ENCODE measurements around the gene THEM4. TPM values are rescaled to one million over a fixed set of nuclear protein-coding genes. Genes with fewer than 3 reads are reported as not detected.
A peak's percentile ranks its signal among the peaks of the same experiment; 100 is the strongest.

THEM4 gene
- total RNA-seq, 1 experiment from 2014 or later = 87.8 TPM

GRCh38 chr1:151920149-151920548 lies 10.8 kb upstream of the THEM4 start:
- no peak overlapping the region for H2AFZ ChIP-seq (ENCODE audit: low read length)
- H3K27me3 ChIP-seq (ENCODE audit: low read length) = no peaks in the 10 kb centered on the region
- no peaks in the 10 kb centered on the region for H3K79me2 ChIP-seq (ENCODE audit: low read length)
- peak; percentile 93 for DNase-seq
- H3K9ac ChIP-seq (ENCODE audit: low read length) = peak overlapping the region; percentile 53
- H3K4me2 ChIP-seq (ENCODE audit: low read depth, low read length, poor library complexity, severe bottlenecking) = peak overlapping the region; percentile 65
- H4K20me1 ChIP-seq (ENCODE audit: insufficient read depth, low read depth, low read length) = no peaks in the 10 kb centered on the region
- no peaks in the 10 kb centered on the region for H3K9me2 ChIP-seq (replicated peaks; ENCODE audit: insufficient read depth, low read length)
- H3K27ac ChIP-seq (ENCODE audit: low read length) = peak overlapping the region; percentile 99
- H3K4me1 ChIP-seq (ENCODE audit: low read length) = peaks cover 55% of the 10 kb centered on the region
- no peaks in the 10 kb centered on the region for H3K9me3 ChIP-seq (ENCODE audit: low read length)
- H3K36me3 ChIP-seq (ENCODE audit: insufficient read depth, low read length) = no peaks in the 10 kb centered on the region
- H3K4me3 ChIP-seq (ENCODE audit: low read length) = peak overlapping the region; percentile 35

DNA sequence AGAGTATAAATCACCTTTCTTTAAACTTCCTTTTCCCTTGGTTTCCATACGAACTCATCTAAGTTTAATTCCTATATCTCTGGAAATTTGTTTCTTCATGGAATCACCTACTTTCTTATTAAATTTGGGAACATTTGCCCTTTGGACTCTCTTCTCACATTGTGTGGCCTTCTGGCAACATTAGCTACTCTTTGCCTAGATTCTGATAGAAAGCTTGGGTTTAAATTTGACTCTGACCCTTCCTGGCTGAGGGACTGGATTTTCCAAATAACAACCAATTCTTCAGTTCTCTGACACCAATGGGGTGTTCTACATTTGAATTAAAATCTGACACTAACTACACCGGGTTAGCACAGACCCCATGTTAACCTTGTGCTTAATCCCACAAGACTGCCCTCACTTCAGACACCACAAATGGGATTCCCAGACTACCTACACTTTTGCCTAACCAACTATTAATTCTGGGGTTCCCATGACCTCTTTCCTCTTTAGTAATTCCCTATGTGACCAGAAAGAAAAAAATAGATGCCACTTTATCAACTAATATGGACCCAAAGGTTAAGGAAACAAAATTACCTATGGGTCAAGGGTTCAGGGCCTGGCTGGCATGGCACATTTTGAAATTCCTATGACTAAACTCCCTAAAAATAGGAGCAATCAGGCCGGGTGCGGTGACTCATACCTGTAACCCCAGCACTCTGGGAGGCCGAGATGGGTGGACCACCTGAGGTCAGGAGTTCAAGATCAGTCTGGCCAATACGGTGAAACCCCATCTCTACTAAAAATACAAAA lies 9.7 kb upstream of the THEM4 start:
- no peaks in the 10 kb centered on the region for H3K36me3 ChIP-seq (ENCODE audit: insufficient read depth, low read length)
- peak; percentile 36 for DNase-seq
- H3K4me3 ChIP-seq (ENCODE audit: low read length) = no peak overlapping the region
- no peak overlapping the region for H2AFZ ChIP-seq (ENCODE audit: low read length)
- no peaks in the 10 kb centered on the region for H3K27me3 ChIP-seq (ENCODE audit: low read length)
- H3K9me2 ChIP-seq (replicated peaks; ENCODE audit: insufficient read depth, low read length) = no peaks in the 10 kb centered on the region
- peaks cover 59% of the 10 kb centered on the region for H3K4me1 ChIP-seq (ENCODE audit: low read length)
- no peaks in the 10 kb centered on the region for H4K20me1 ChIP-seq (ENCODE audit: insufficient read depth, low read depth, low read length)
- H3K4me2 ChIP-seq (ENCODE audit: low read depth, low read length, poor library complexity, severe bottlenecking) = no peak overlapping the region
- H3K79me2 ChIP-seq (ENCODE audit: low read length) = no peaks in the 10 kb centered on the region
- no peaks in the 10 kb centered on the region for H3K9me3 ChIP-seq (ENCODE audit: low read length)
- H3K9ac ChIP-seq (ENCODE audit: low read length) = no peak overlapping the region
- peak overlapping the region; percentile 99 for H3K27ac ChIP-seq (ENCODE audit: low read length)

DNA sequence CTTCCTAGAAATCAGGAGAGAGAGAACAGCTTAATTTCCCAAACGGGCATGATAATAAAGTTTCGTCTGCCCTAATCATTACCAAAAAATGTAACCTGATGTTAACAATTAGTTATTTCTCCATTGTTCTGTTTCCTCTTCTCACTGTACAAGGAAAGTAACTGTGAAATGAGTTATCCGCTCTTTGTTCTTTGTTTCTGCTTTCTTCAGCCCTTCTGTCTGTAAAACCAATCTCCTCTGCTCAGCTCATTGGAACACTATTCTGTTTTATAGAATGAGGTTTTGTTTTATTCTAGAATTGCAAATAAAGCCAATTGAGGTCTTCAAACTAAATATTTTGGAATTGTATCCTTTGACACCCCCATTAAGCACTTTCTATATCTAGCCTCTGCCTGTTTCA lies 8.8 kb upstream of the THEM4 start:
- Histone ChIP-seq H2AFZ (ENCODE audit: low read length) (no peak overlapping the region), H3K4me3 (ENCODE audit: low read length) (no peak overlapping the region), H3K9me2 (replicated peaks; ENCODE audit: insufficient read depth, low read length) (no peaks in the 10 kb centered on the region), H3K79me2 (ENCODE audit: low read length) (no peaks in the 10 kb centered on the region), H3K36me3 (ENCODE audit: insufficient read depth, low read length) (no peaks in the 10 kb centered on the region), H3K4me1 (ENCODE audit: low read length) (peaks cover 56% of the 10 kb centered on the region), H4K20me1 (ENCODE audit: insufficient read depth, low read depth, low read length) (no peaks in the 10 kb centered on the region), H3K4me2 (ENCODE audit: low read depth, low read length, poor library complexity, severe bottlenecking) (no peak overlapping the region), H3K27me3 (ENCODE audit: low read length) (no peaks in the 10 kb centered on the region), H3K9ac (ENCODE audit: low read length) (no peak overlapping the region), H3K27ac (ENCODE audit: low read length) (peak overlapping the region; percentile 99; the same call in 1 of the 2 replicates), H3K9me3 (ENCODE audit: low read length) (no peaks in the 10 kb centered on the region)
- no peak for DNase-seq

- Histone ChIP-seq H3K9ac (ENCODE audit: low read length) (no peak overlapping the region), H3K79me2 (ENCODE audit: low read length) (no peaks in the 10 kb centered on the region), H3K36me3 (ENCODE audit: insufficient read depth, low read length) (no peaks in the 10 kb centered on the region), H3K4me1 (ENCODE audit: low read length) (peaks cover 43% of the 10 kb centered on the region), H3K27me3 (ENCODE audit: low read length) (no peaks in the 10 kb centered on the region), H3K27ac (ENCODE audit: low read length) (no peak overlapping the region), H3K9me2 (replicated peaks; ENCODE audit: insufficient read depth, low read length) (no peaks in the 10 kb centered on the region), H3K4me2 (ENCODE audit: low read depth, low read length, poor library complexity, severe bottlenecking) (no peak overlapping the region), H3K9me3 (ENCODE audit: low read length) (no peaks in the 10 kb centered on the region), H4K20me1 (ENCODE audit: insufficient read depth, low read depth, low read length) (no peaks in the 10 kb centered on the region), H2AFZ (ENCODE audit: low read length) (no peak overlapping the region), H3K4me3 (ENCODE audit: low read length) (no peak overlapping the region)
- DNase-seq = no peak
Measured at GRCh38 chr1:151916726-151917370, 7.5 kb upstream of the THEM4 start.

DNA sequence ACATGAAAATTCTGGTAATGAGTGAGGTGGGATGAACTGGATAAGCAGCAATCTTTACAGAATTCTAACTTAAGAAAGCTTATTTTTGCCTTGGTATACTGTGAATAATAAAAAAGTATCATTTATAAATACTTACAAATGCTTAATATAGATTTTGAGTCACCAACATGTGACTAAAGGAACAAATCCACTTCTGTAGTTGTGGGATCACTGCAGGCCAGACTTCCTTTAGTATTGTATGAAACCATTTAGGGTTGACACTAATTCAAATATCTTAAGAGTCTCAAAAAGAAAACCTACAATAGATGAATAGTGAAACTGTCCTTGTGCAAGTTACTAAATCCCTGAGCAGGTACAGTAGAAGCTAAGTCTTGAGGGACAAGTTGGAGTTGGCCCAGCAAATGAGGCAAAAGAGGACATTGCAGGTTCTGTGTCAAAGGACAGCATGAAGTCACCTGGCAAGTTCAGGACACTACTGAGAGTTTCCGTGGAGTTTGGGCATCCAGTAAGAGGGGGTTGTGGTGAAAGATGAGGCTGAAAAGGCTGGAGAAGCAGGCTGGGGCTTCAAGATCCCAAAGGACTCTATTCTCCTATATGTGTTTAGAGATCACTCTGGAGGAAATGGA lies 5.9 kb upstream of the THEM4 start:
- H2AFZ ChIP-seq (ENCODE audit: low read length) = peak overlapping the region; percentile 6; the same call in 1 of the 2 replicates

GRCh38 chr1:151914076-151914475 lies 4.8 kb upstream of the THEM4 start:
- Histone ChIP-seq H3K4me2 (ENCODE audit: low read depth, low read length, poor library complexity, severe bottlenecking) (no peak overlapping the region), H2AFZ (ENCODE audit: low read length) (no peak overlapping the region), H3K9ac (ENCODE audit: low read length) (no peak overlapping the region), H3K27ac (ENCODE audit: low read length) (no peak overlapping the region), H3K4me3 (ENCODE audit: low read length) (no peak overlapping the region), H3K9me2 (replicated peaks; ENCODE audit: insufficient read depth, low read length) (no peaks in the 10 kb centered on the region; the same call in 1 of the 2 replicates), H3K79me2 (ENCODE audit: low read length) (peaks cover 5% of the 10 kb centered on the region), H3K27me3 (ENCODE audit: low read length) (no peaks in the 10 kb centered on the region), H3K36me3 (ENCODE audit: insufficient read depth, low read length) (no peaks in the 10 kb centered on the region), H3K4me1 (ENCODE audit: low read length) (peaks cover 26% of the 10 kb centered on the region), H4K20me1 (ENCODE audit: insufficient read depth, low read depth, low read length) (no peaks in the 10 kb centered on the region), H3K9me3 (ENCODE audit: low read length) (no peaks in the 10 kb centered on the region)
- DNase-seq = no peak

More for the DNA sequence above, 5.9 kb upstream of the THEM4 start:
- H3K4me1 ChIP-seq (ENCODE audit: low read length) = peaks cover 34% of the 10 kb centered on the region
- H3K9ac ChIP-seq (ENCODE audit: low read length) = no peak overlapping the region
- H4K20me1 ChIP-seq (ENCODE audit: insufficient read depth, low read depth, low read length) = no peaks in the 10 kb centered on the region
- no peaks in the 10 kb centered on the region for H3K27me3 ChIP-seq (ENCODE audit: low read length)
- peak overlapping the region; percentile 24; the same call in 1 of the 2 replicates for H3K27ac ChIP-seq (ENCODE audit: low read length)
- H3K4me2 ChIP-seq (ENCODE audit: low read depth, low read length, poor library complexity, severe bottlenecking) = no peak overlapping the region
- no peak overlapping the region for H3K4me3 ChIP-seq (ENCODE audit: low read length)
- no peaks in the 10 kb centered on the region for H3K9me3 ChIP-seq (ENCODE audit: low read length)
- peaks cover 3% of the 10 kb centered on the region; the same call in 1 of the 2 replicates for H3K79me2 ChIP-seq (ENCODE audit: low read length)
- DNase-seq = no peak
- no peaks in the 10 kb centered on the region; the same call in 1 of the 2 replicates for H3K9me2 ChIP-seq (replicated peaks; ENCODE audit: insufficient read depth, low read length)
- H3K36me3 ChIP-seq (ENCODE audit: insufficient read depth, low read length) = no peaks in the 10 kb centered on the region

DNA sequence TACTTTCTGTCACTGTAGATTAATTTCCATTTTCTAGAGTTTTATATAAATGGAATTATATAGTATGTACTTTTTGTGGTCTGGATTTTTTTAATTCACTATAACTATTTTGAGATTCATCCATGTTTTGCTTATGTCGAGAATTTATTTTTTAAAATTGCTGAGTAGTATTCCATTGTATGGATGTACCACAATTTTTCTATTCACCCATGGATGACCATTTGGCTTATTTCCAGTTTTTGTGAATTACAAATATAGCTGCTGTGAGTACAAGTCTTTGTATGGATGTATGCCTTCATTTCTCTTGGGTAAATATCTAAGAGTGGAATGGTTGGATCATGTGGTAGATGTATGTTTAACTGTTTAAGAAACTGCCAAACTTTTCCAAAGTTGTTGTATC lies 3.7 kb upstream of the THEM4 start:
- Histone ChIP-seq H3K27ac (ENCODE audit: low read length) (no peak overlapping the region), H3K79me2 (ENCODE audit: low read length) (peaks cover 16% of the 10 kb centered on the region), H3K4me1 (ENCODE audit: low read length) (peaks cover 29% of the 10 kb centered on the region), H4K20me1 (ENCODE audit: insufficient read depth, low read depth, low read length) (no peaks in the 10 kb centered on the region), H3K36me3 (ENCODE audit: insufficient read depth, low read length) (peaks cover 6% of the 10 kb centered on the region), H3K9ac (ENCODE audit: low read length) (no peak overlapping the region), H3K4me2 (ENCODE audit: low read depth, low read length, poor library complexity, severe bottlenecking) (no peak overlapping the region), H3K27me3 (ENCODE audit: low read length) (no peaks in the 10 kb centered on the region), H3K9me2 (replicated peaks; ENCODE audit: insufficient read depth, low read length) (no peaks in the 10 kb centered on the region; the same call in 1 of the 2 replicates), H3K9me3 (ENCODE audit: low read length) (peaks cover 4% of the 10 kb centered on the region), H3K4me3 (ENCODE audit: low read length) (no peak overlapping the region), H2AFZ (ENCODE audit: low read length) (no peak overlapping the region)
- no peak for DNase-seq

- Histone ChIP-seq H3K27ac (ENCODE audit: low read length) (peak overlapping the region; percentile 85), H3K4me1 (ENCODE audit: low read length) (peaks cover 18% of the 10 kb centered on the region), H3K36me3 (ENCODE audit: insufficient read depth, low read length) (peaks cover 41% of the 10 kb centered on the region), H2AFZ (ENCODE audit: low read length) (no peak overlapping the region), H3K9me3 (ENCODE audit: low read length) (peaks cover 23% of the 10 kb centered on the region), H3K4me3 (ENCODE audit: low read length) (peak overlapping the region; percentile 83), H4K20me1 (ENCODE audit: insufficient read depth, low read depth, low read length) (no peaks in the 10 kb centered on the region), H3K27me3 (ENCODE audit: low read length) (no peaks in the 10 kb centered on the region), H3K79me2 (ENCODE audit: low read length) (peaks cover 55% of the 10 kb centered on the region), H3K9me2 (replicated peaks; ENCODE audit: insufficient read depth, low read length) (no peaks in the 10 kb centered on the region; the same call in 1 of the 2 replicates), H3K9ac (ENCODE audit: low read length) (peak overlapping the region; percentile 83), H3K4me2 (ENCODE audit: low read depth, low read length, poor library complexity, severe bottlenecking) (peak overlapping the region; percentile 79)
- peak; percentile 55 for DNase-seq
Measured at GRCh38 chr1:151908228-151908691, 1.1 kb downstream of the THEM4 start.
